Hepatocyte (in vitro differentiated cells): ENCODE results near the gene OCA2.

Experiments used
- EZH2 ChIP-seq: fragments of 200-600 bp; sonication (generic); IDR thresholded peaks from 2 replicates; pipeline ENCODE4 v1.6.1; 2016; ENCODE audit warnings: antibody characterized with exemption, mild to moderate bottlenecking, borderline replicate concordance
- EZH2phosphoT487 ChIP-seq: fragments of 200-600 bp; sonication (generic); IDR thresholded peaks from one replicate; pipeline ENCODE4 v1.6.1; 2018; ENCODE audit warnings: antibody characterized with exemption, mild to moderate bottlenecking, low read depth, moderate library complexity; ENCODE audit not compliant: unreplicated experiment, severe bottlenecking
- TF ChIP-seq, protein P1 (sequence below): fragments of 200-600 bp; sonication (generic); IDR thresholded peaks from 2 replicates; pipeline ENCODE4 v1.5.1; 2016; ENCODE audit warnings: antibody characterized with exemption, mild to moderate bottlenecking; ENCODE audit not compliant: poor library complexity

DNA sequence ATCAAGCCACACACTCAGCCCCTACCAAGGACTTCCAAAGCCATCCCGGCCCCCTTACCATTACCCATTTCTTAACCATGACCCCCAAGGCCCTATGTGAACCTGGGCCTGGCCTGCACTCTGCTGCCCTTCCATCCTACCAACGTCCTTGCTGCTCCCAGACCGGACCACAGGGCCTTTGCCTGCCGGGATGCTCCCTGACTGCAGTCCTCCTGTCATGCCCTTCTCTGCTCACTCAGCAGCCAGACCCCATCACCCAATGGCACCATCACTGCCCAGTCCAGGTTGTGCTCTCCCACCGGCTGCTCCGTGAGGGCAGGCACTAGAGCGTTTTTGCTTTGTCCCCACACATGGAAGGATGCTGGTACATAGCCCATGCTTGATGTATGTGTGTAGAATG, 73.7 kb downstream of the OCA2 start:
- TF ChIP-seq EZH2 (no peak), EZH2phosphoT487 (no peak)
- TF ChIP-seq, protein P1, sequence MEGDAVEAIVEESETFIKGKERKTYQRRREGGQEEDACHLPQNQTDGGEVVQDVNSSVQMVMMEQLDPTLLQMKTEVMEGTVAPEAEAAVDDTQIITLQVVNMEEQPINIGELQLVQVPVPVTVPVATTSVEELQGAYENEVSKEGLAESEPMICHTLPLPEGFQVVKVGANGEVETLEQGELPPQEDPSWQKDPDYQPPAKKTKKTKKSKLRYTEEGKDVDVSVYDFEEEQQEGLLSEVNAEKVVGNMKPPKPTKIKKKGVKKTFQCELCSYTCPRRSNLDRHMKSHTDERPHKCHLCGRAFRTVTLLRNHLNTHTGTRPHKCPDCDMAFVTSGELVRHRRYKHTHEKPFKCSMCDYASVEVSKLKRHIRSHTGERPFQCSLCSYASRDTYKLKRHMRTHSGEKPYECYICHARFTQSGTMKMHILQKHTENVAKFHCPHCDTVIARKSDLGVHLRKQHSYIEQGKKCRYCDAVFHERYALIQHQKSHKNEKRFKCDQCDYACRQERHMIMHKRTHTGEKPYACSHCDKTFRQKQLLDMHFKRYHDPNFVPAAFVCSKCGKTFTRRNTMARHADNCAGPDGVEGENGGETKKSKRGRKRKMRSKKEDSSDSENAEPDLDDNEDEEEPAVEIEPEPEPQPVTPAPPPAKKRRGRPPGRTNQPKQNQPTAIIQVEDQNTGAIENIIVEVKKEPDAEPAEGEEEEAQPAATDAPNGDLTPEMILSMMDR = no peak
